Measurements from ENCODE around the gene SLC25A21.

Gene SLC25A21

DNA sequence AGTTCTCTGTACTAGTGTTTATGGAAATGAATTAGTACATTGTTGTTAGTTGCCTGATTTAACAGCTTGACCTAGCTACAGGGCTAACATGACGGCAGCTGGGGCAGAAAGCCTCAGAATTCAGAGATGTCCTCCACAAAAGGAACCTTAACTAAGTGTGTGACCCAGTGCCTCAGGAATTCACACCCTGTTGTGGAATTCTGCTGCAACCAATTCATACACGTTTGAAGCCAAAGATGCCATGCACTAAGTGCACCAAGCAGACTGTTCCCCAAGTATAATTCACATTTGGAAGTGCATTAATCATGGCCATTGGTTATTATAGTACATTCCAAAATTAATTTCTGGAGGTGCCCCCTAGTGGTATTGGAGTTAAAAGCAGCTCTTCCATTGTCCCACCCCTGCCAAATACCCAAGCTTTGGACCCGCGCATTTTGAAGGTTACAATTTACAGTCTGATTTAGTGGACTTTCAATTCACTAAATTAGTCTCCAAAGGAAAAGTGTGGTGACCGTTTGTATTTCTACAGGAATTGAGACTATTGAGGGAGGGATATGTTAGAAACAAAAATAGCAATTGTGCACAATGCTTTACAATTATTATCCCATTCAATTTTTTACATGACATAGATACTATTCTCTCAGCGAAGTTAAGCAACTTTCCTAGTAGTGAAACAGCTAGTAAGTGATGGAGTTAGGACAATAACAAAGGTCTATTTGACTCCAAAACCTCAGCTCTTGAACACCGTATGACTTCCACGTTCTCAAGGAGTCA, 424.8 kb downstream of the SLC25A21 start:
- TF ChIP-seq, protein P1, sequence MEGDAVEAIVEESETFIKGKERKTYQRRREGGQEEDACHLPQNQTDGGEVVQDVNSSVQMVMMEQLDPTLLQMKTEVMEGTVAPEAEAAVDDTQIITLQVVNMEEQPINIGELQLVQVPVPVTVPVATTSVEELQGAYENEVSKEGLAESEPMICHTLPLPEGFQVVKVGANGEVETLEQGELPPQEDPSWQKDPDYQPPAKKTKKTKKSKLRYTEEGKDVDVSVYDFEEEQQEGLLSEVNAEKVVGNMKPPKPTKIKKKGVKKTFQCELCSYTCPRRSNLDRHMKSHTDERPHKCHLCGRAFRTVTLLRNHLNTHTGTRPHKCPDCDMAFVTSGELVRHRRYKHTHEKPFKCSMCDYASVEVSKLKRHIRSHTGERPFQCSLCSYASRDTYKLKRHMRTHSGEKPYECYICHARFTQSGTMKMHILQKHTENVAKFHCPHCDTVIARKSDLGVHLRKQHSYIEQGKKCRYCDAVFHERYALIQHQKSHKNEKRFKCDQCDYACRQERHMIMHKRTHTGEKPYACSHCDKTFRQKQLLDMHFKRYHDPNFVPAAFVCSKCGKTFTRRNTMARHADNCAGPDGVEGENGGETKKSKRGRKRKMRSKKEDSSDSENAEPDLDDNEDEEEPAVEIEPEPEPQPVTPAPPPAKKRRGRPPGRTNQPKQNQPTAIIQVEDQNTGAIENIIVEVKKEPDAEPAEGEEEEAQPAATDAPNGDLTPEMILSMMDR (IDR thresholded peaks at IDR 0.05; ENCODE audit: low read depth, low read length), result peak; percentile 53
- no peak for DNase-seq (ENCODE audit: extremely low read depth, low read depth)

- TF ChIP-seq, protein P1 (IDR thresholded peaks at IDR 0.05; ENCODE audit: low read depth, low read length), result no peak
Observed at GRCh38 chr14:36746872-36747271, 425.5 kb downstream of the SLC25A21 start.

DNA sequence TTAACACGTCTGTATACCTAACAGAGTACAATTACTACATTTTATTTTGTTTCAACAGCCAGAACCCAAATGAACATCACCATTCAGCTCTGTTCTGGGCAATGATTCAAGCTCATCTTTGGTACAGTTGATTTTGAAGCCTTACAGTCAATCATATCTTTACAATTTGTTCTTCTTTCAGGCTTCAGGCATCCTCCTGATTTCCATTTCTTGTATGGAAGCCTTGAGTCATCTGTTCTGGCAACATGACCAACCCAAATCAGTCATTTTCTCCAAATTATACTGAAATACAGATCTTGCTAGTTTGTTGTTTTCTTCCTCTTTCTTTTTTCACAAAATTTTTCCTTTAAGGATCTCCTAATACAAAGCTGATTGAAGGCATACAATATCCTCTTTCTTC, 430.5 kb downstream of the SLC25A21 start:
- no peak for DNase-seq (ENCODE audit: extremely low read depth, low read depth)
- TF ChIP-seq, protein P1 (IDR thresholded peaks at IDR 0.05; ENCODE audit: low read depth, low read length), result no peak

More at GRCh38 chr14:36746872-36747271, 425.5 kb downstream of the SLC25A21 start:
- DNase-seq (ENCODE audit: extremely low read depth, low read depth), result no peak

- TF ChIP-seq, protein P1 (IDR thresholded peaks at IDR 0.05; ENCODE audit: low read depth, low read length), result no peak
- DNase-seq (ENCODE audit: extremely low read depth, low read depth), result no peak
Observed at GRCh38 chr14:36738269-36738668, 434.1 kb downstream of the SLC25A21 start.

GRCh38 chr14:36726128-36726527, 446.3 kb downstream of the SLC25A21 start:
- TF ChIP-seq, protein P1 (IDR thresholded peaks at IDR 0.05; ENCODE audit: low read depth, low read length), result no peak
- DNase-seq (ENCODE audit: extremely low read depth, low read depth), result no peak

- TF ChIP-seq, protein P1 (IDR thresholded peaks at IDR 0.05; ENCODE audit: low read depth, low read length), result no peak
- no peak for DNase-seq (ENCODE audit: extremely low read depth, low read depth)
Observed at GRCh38 chr14:36724162-36724561, 448.2 kb downstream of the SLC25A21 start.

- DNase-seq (ENCODE audit: extremely low read depth, low read depth), result no peak
- TF ChIP-seq, protein P1 (IDR thresholded peaks at IDR 0.05; ENCODE audit: low read depth, low read length), result no peak
Observed at GRCh38 chr14:36723530-36723929, 448.9 kb downstream of the SLC25A21 start.

Data from AG09319 (cell line).